H7 (cell line): ENCODE data around the gene MXI1. TPM values are rescaled to one million over a fixed set of nuclear protein-coding genes. Genes with fewer than 3 reads are reported as not detected.

Source experiments
- DNase-seq: peaks from one replicate; pipeline ENCODE4 v3.0.0; 2012
- H3K27me3 ChIP-seq: 2 replicates; pipeline ENCODE4 v1.6.0; 2011; ENCODE audit warnings: mild to moderate bottlenecking, low read length; ENCODE audit not compliant: control insufficient read depth, insufficient read depth
- H3K36me3 ChIP-seq: replicated peaks from 2 replicates; pipeline ENCODE4 v1.5.1; 2011; ENCODE audit warnings: low read length; ENCODE audit not compliant: control insufficient read depth, insufficient read depth
- H3K4me3 ChIP-seq: 2 replicates; pipeline ENCODE4 v1.5.1; 2011; ENCODE audit warnings: low read depth, mild to moderate bottlenecking, control low read depth, low read length, moderate library complexity; ENCODE audit not compliant: insufficient read depth
- total RNA-seq: library from RNA; depleted of rRNA; stranded (reverse); fragments of >200 nt; shearing (Covaris generic); gene quantifications from 2 replicates; pipeline ENCODE4 v1.2.3, GENCODE V29; 2014

MXI1 gene
- total RNA-seq, 1 experiment from 2014 or later, result 9.2 TPM

GRCh38 chr10:110216240-110216639 lies 8.8 kb downstream of the MXI1 start:
- Histone ChIP-seq H3K36me3 (no peaks in the 10 kb centered on the region), H3K27me3 (peaks cover 26% of the 10 kb centered on the region), H3K4me3 (no peak overlapping the region)
- DNase-seq, result no peak

- no peak for DNase-seq
- Histone ChIP-seq H3K27me3 (peaks cover 20% of the 10 kb centered on the region), H3K36me3 (no peaks in the 10 kb centered on the region), H3K4me3 (no peak overlapping the region)
Observed at GRCh38 chr10:110216942-110217661, 9.7 kb downstream of the MXI1 start.

DNA sequence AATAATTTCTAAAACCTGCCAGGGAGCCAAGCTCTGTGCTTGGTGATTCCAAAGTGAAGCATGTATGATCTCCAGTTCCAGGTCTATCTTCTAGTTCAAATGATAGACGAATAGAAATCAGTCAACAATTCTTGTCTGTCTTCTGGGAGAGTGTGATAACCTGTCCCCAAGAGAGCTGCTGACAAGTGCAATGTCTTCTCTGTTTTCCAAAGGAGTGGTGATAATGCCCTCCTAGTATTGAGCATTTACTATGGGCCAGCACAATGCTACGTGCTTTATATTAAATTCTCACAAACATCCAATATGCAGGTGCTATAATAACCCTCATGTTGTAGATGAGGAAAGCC lies 10.2 kb downstream of the MXI1 start:
- H3K36me3 ChIP-seq, result no peaks in the 10 kb centered on the region
- no peak overlapping the region for H3K4me3 ChIP-seq
- no peak for DNase-seq
- peaks cover 15% of the 10 kb centered on the region for H3K27me3 ChIP-seq

DNA sequence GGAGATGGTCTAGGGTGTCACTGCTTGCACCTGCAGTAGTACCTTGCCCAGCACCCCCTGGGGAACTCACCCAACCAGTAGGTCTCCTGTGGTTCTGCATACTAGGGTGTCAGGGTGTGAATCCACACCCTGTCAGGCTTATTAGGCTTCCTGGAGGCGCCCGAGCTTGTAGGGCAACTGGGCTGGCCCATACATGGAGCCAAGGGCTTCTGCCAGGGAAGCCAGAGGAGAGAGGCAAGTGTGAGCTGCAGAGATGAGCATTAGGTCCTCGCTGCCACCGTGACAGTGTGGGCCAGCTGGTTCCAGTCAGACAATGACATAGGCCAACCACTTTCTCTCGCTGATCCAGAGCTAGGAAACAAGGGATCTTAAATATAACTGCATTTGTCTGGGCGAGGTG lies 11.2 kb downstream of the MXI1 start:
- Histone ChIP-seq H3K36me3 (no peaks in the 10 kb centered on the region), H3K4me3 (no peak overlapping the region), H3K27me3 (peaks cover 6% of the 10 kb centered on the region)
- DNase-seq, result no peak

DNA sequence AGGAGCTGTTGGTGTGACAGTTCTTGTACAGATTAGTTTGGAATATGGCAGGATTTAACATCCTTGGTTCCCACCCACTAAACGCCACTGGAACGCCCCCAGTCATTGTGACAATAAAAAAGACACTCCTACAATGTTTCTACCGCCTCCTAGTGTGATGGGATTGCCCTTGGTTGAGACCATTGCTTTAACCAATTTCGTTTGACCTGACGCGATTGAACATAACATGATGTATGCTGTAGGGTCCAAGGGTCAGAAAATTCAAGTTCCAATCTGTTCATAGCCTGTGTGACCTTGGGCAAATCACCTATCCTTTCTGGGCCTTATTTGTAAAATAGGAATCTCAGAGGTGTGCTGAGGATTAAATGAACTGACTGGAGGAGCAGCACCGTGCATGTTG lies 12.5 kb downstream of the MXI1 start:
- no peak overlapping the region for H3K4me3 ChIP-seq
- peaks cover 4% of the 10 kb centered on the region for H3K27me3 ChIP-seq
- no peaks in the 10 kb centered on the region for H3K36me3 ChIP-seq
- no peak for DNase-seq

DNA sequence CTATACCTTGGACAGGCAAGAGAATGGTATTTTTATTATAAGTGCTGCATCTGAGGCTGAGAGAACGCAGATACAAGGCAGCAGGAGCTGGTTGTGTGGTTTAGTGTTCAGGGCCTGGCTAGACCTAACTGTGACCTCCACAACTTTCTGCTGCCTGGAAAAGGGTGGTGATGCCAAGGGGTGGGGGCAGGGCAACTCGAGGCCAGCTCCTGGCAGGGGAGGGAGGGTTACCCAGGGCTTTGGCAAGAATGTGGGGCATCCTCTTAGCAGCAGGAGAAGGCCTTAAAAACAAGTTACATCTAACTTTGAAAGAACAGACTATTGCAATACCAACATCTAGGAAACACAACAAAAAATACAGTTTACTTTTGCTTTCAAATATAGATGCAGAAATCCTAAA lies 13.0 kb downstream of the MXI1 start:
- peaks cover 3% of the 10 kb centered on the region for H3K27me3 ChIP-seq
- H3K36me3 ChIP-seq, result no peaks in the 10 kb centered on the region
- no peak overlapping the region for H3K4me3 ChIP-seq
- DNase-seq, result no peak

GRCh38 chr10:110221044-110221720 lies 13.8 kb downstream of the MXI1 start:
- no peak overlapping the region for H3K4me3 ChIP-seq
- no peak for DNase-seq
- peaks cover 3% of the 10 kb centered on the region for H3K27me3 ChIP-seq
- no peaks in the 10 kb centered on the region for H3K36me3 ChIP-seq

- peak; percentile 82 for DNase-seq
- H3K36me3 ChIP-seq, result no peaks in the 10 kb centered on the region
- H3K4me3 ChIP-seq, result no peak overlapping the region
- peaks cover 3% of the 10 kb centered on the region for H3K27me3 ChIP-seq
Observed at GRCh38 chr10:110221721-110222261, 14.4 kb downstream of the MXI1 start.

GRCh38 chr10:110222641-110223297 lies 15.4 kb downstream of the MXI1 start:
- H3K4me3 ChIP-seq, result no peak overlapping the region

GRCh38 chr10:110223298-110223925 lies 16.0 kb downstream of the MXI1 start:
- peaks cover 5% of the 10 kb centered on the region for H3K27me3 ChIP-seq
- no peak overlapping the region for H3K4me3 ChIP-seq
- DNase-seq, result no peak
- H3K36me3 ChIP-seq, result no peaks in the 10 kb centered on the region

More at GRCh38 chr10:110222641-110223297, 15.4 kb downstream of the MXI1 start:
- no peaks in the 10 kb centered on the region for H3K36me3 ChIP-seq
- no peak for DNase-seq
- peaks cover 5% of the 10 kb centered on the region for H3K27me3 ChIP-seq

DNA sequence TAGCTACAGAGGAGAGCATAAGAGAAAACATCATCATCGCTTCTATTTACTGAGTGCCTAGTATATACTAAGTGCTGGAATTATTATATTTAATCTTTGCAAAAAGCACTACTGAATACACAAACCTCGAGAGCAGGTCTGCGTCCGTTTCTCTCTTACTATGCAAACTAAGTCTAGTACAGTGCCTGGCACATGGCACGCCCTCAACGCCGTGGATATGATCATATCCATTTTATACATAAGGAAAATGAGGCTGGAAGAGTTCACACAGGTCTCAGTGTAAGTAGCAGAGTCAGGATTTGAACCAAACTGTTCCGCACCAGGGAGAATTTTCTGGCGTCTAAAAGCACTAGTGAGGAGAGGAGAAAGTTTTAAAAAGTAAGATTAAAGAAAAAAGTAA lies 17.6 kb downstream of the MXI1 start:
- H3K4me3 ChIP-seq, result peak overlapping the region; percentile 2; the same call in 1 of the 2 replicates
- peaks cover 5% of the 10 kb centered on the region for H3K27me3 ChIP-seq

GRCh38 chr10:110225441-110225755 lies 18.0 kb downstream of the MXI1 start:
- H3K27me3 ChIP-seq, result peaks cover 5% of the 10 kb centered on the region
- H3K36me3 ChIP-seq, result no peaks in the 10 kb centered on the region
- peak overlapping the region; percentile 2; the same call in 1 of the 2 replicates for H3K4me3 ChIP-seq
- DNase-seq, result no peak

More for the DNA sequence above, 17.6 kb downstream of the MXI1 start:
- H3K36me3 ChIP-seq, result no peaks in the 10 kb centered on the region
- no peak for DNase-seq

DNA sequence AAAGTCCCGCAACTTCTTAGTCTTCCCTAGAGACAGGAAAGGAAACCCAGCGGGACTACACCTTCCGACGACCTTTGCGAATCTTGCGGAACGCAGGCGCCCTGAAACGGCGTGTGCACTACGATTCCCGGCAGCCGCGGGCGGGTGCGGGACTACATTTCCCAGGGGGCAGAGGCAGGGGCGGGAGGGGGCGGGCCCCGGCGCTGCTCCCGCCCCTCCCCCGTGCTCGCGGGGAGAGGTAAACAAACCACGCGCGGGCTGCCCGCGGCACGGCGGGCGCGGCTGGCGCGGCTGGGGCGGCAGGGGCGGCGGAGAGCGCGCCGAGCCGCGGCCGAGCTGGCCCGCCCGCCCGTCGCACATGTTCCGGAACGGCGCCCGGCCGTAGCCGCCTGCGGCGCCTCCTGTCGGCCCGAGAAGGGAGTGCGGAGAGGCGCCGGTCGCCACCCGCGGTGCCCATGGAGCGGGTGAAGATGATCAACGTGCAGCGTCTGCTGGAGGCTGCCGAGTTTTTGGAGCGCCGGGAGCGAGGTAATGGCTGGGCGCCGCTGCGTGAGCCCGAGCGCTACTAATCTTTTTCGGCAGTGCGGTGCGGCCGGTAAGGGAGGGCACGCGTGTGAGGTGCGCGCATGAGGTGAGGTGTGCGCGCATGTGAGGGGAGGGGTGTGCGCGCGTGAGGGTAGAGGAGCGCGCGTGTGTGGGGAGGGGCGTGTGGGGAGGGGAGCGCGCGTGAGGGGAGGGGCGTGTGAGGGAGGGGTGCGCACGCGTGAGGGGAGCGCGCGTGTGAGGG lies 18.5 kb downstream of the MXI1 start:
- peak; percentile 93 for DNase-seq
- Histone ChIP-seq H3K4me3 (peak overlapping the region; percentile 76), H3K36me3 (no peaks in the 10 kb centered on the region), H3K27me3 (peaks cover 5% of the 10 kb centered on the region)

GRCh38 chr10:110226543-110226925 lies 19.1 kb downstream of the MXI1 start:
- Histone ChIP-seq H3K4me3 (peak overlapping the region; percentile 76), H3K27me3 (peaks cover 5% of the 10 kb centered on the region), H3K36me3 (no peaks in the 10 kb centered on the region)
- peak; percentile 97 for DNase-seq
